A549 treated with CpdA at 1 μM for 4 hours (cell line): ENCODE results near the gene SNRPD2. TPM values are rescaled to one million over a fixed set of nuclear protein-coding genes. Genes with fewer than 3 reads are reported as not detected.

Experiments
- total RNA-seq: library from RNA; stranded (reverse); fragments of 200-300 nt; extraction: Qiagen RNA extraction; gene quantifications from 5 replicates; pipeline ENCODE4 v1.2.3, GENCODE V29; 2022; ENCODE audit warnings: low read depth

SNRPD2 gene
- total RNA-seq, result 757 to 952 TPM (median 803 TPM) in 5 replicates

DNA sequence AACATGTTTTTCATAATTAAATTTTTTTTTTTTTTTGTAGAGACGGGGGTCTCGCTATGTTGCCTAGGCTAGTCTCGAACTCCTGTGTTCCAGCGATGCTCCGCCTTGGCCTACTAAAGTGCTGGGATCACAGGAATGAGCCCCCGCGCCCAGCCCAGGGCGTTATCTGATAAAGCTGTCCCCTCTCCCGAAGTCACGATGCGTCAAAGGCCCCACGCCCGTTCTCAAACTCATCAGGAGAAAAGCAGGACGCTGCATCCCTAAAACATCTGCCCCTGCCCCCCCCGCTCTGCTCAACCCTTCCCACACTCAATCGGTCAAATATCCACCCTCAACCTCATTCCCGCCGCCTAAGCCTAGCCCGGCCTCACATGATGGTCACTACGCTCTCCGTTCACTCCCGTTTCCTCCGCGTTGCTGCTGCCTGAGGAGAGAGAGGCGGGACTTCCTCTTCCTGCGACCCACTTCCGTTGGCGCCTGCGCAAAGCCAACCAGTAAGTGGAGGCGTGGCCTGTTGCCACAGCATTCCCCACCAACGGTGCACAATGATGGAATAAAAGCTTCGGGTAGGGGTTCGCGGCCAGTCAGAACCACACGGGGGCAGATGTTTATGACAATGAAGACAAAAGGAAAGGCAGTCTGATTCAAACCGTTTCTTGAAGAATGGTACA is at the start of gene SNRPD2:
Gene SNRPD2, minus strand, starts transcription at position 438 of the 671 bp plus-strand sequence. Its CDS starts 65 bp downstream, at position 373.

DNA sequence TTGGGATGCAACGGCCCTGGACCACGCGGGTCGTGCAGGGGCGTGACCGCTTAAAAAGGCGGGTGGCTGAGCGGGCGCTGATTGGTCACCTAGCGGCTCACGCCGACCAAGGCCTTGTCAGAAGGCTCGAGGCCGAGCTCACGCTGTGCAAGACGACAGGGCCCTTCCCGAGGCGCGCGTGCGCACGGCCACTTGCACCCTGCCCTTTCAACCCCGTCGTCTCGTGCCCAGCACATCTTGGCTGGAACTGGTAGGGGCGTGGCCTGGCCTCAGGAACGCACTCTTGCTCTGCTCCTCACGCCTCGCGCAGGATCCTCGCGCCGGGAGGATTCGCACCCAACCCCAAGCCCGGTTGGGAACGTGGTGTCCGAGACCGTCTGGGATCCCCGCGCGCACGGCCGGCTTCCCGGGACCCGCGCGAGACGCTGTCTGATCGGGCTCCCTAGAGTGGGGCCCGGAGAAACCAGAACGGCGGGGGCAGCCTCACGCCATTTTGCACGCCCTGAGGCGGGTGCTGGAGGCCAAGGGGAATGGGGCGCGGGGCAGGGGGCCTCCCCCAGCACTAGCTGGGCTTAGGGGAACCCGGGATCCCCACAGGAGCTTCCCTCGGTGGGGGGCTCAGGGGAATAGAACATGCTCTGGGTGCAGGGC is 41.5 kb upstream of the SNRPD2 start, which contains the start of gene MEIOSIN:
Gene MEIOSIN, plus strand, starts transcription at position 280 of the 651 bp plus-strand sequence. CDS start 1,938 bp downstream, outside the sequence.

DNA sequence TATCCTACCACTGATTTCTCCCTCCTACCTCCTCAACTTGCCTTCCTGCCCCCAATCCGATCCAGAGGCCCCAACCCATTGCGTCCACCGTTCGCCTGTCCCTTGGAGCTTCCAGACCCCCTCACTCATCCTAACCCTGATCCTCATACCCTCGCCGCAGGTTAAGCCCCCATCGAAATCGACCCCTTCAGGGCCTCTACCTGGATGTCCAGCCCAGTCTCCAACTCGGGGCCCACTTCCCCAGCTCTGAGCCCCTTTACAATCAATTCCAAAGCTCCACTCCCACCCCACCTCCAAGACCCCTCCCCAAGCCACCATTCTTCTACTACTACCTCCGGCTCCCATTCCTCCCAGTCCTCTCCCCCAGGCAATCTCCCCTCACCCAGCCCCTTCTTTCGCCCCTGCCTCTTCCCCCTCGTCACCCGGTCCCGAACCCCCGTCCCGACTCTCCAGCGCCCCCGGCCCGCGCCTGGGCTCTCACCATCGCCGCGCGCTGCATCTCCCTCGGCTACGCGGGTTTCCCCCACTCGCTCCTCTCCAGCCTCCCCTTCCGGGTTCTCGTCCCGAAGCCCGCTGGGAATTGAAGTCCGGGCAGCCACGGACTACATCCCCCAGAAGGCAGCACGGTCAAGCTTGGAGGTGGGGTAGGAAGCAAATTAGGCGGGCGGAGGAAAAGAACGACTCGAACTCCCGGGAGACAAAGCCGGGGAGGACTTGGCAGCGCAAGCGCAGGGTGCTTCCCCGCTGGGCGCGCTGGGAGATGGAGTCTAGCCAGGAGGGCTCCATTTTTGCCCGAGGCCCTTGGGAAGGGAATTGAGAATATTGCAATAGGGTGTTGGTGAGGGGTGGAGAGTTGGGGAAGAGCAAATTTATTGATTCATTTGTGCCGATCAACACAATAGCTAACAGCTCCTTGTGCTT is 38.9 kb upstream of the SNRPD2 start, which contains the start of gene FBXO46:
Gene FBXO46, minus strand, starts transcription at position 529 of the 921 bp plus-strand sequence. CDS start 17,401 bp downstream, outside the sequence.

DNA sequence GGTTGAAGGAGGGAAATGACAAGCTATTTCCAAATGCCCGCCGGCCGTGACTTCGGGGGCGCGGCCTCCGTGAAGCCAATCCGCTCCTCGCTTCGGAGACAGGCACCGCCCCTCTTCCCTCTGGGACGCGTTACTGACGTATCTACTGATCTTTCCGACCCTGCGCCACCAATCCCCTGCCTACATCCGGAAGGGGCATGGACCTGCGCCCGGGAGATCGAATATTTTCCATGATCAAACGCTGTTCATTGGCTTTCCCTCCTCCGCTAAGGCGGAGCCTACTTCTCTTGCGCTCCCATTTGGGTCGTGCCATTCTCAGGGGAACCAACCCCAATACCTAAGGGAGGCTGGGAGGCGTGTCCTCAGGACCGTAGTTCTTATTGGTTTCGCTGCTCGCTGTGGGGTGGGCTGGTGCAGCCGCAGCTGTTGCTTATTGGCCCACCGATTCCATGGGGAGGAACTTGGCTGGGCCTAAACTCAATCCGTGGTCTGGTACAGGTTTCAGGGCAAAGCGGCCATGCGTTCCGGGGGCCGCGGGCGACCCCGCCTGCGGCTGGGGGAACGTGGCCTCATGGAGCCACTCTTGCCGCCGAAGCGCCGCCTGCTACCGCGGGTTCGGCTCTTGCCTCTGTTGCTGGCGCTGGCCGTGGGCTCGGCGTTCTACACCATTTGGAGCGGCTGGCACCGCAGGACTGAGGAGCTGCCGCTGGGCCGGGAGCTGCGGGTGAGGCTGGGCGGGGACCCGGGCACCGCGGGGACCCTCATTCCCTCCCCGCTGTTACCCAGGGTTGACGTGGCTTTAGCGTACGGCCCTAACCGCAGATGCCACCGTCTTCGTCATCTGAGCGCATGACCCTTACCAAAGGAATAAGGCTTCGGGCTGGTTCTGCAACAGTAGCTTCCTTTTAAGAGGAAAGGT is 693 bp upstream of the SNRPD2 start, which contains the start of gene QPCTL:
Gene QPCTL, plus strand, starts transcription at position 480 of the 919 bp plus-strand sequence. Its CDS starts 38 bp downstream, at position 518.

DNA sequence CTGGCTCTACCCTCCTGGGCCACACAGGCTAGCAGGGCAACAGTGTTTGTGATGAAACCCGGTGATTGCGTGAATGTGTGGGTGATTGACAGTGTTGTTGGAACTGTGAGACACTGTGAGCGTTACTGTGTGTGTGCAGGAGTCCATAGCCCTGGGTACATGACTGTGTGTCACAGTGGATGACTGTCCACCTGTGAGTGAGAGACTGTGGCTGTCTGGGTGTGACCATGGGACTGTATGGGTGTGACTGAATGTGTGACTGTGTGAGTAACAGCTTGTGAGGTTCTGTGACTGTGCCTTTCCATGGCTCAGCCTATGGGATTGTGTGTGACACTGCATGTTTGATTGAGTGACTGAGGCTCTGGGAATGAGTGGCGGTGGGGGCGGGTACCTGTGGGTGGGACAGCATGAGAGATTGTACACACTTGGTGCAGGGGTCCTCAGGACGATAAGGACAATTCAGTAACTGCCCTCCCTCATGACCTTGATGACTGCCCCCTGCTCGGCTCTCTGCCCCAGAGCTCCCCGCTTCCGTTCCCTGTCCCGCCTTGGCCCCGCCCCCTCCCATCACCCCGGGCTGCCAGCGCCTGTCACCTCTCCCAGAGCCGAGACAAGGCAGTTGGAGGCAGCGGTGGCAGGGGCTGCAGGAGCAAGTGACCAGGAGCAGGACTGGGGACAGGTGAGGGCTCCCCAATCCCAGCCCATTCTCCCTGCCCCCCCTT is 24.0 kb downstream of the SNRPD2 start, which contains the start of gene GIPR:
Gene GIPR, plus strand, starts transcription at position 602 of the 722 bp plus-strand sequence. CDS start 1,300 bp downstream, outside the sequence.

DNA sequence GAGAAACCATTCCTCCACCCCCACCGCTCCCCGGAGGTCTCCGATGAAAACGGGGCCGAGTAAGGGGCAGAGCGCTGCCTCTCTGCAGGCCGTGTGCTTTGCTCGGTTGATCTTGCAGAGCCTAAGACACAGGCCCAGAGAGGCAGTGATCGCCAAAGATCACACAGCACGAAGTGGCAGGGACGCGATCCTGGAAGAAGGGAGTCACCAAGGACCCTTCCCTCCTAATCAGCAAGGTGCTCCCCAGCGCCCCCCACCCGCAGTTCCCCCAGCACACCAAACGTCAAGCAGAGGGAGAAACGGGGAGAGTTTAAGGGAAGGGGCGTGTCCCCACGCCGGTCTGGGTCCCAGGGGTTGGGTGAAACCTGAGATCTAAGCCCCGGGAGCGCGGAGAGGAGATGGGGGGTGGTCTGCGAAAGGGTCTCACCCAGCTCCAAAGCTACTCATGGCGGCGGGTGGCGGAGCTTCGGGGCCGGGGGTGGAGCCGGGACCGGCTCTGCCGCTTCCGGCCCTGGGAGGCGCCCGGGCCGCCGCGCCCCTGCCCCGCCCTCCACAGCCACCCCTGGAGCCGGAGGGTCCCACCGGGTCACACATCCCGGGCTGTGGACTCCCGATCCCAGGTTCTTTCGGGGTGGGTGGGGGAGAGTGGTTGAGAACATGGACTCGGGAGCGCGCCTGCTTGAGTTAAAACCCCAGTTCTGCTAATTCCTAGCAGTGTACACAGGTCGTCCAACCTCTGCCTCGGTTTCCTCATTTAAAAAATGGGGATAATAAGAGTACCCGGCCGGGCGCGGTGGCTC is 52.6 kb downstream of the SNRPD2 start, which contains the start of gene EML2:
Gene EML2, minus strand, starts transcription at position 468 of the 800 bp plus-strand sequence. Its CDS starts 21 bp downstream, at position 447.

Other genes with a start within 250 kb of the SNRPD2 start
- 13.4 to 19.5 TPM (median 15.8 TPM) in 5 replicates for gene FOSB, start 224.0 kb downstream of the SNRPD2 start, total RNA-seq
- 8.0 to 12.5 TPM (median 9.8 TPM) in 5 replicates for gene RTN2, start 194.9 kb downstream of the SNRPD2 start, total RNA-seq
- gene PPM1N, start 193.5 kb downstream of the SNRPD2 start, total RNA-seq, result 6.5 to 8.5 TPM (median 7.4 TPM) in 5 replicates
- gene VASP, start 184.5 kb downstream of the SNRPD2 start, total RNA-seq, result 109 to 126 TPM (median 118 TPM) in 5 replicates
- 11.5 to 17.3 TPM (median 17.0 TPM) in 5 replicates for gene OPA3, start 107.2 kb downstream of the SNRPD2 start, total RNA-seq
- gene GPR4, start 89.7 kb downstream of the SNRPD2 start, total RNA-seq, result 0.13 to 0.38 TPM (median 0.22 TPM) in 5 replicates
- gene EML2, start 52.6 kb downstream of the SNRPD2 start, total RNA-seq, result 22.4 to 30.1 TPM (median 25.4 TPM) in 5 replicates
- gene GIPR, start 23.7 kb downstream of the SNRPD2 start, total RNA-seq, result 2.1 to 4.7 TPM (median 2.5 TPM) in 5 replicates
- gene QPCTL, start 713 bp upstream of the SNRPD2 start, total RNA-seq, result 7.9 to 10.8 TPM (median 9.8 TPM) in 5 replicates
- gene FBXO46, start 38.9 kb upstream of the SNRPD2 start, total RNA-seq, result 8.9 to 11.1 TPM (median 10.6 TPM) in 5 replicates
- gene MEIOSIN, start 41.5 kb upstream of the SNRPD2 start, total RNA-seq, result 0.05 to 0.16 TPM (median 0.06 TPM) in 4 of 5 replicates, not detected in the other
- 19.5 to 36.8 TPM (median 31.1 TPM) in 5 replicates for gene SIX5, start 77.3 kb upstream of the SNRPD2 start, total RNA-seq
- gene DMPK, start 90.5 kb upstream of the SNRPD2 start, total RNA-seq, result 36.9 to 58.2 TPM (median 54.8 TPM) in 5 replicates
- 23.6 to 40.1 TPM (median 35.8 TPM) in 5 replicates for gene DMWD, start 100.9 kb upstream of the SNRPD2 start, total RNA-seq
- gene RSPH6A, start 123.4 kb upstream of the SNRPD2 start, total RNA-seq, result 0.03 TPM in 1 of 5 replicates, not detected in the others
- gene SYMPK, start 171.2 kb upstream of the SNRPD2 start, total RNA-seq, result 59.7 to 84.4 TPM (median 77.3 TPM) in 5 replicates
- gene FOXA3, start 172.4 kb upstream of the SNRPD2 start, total RNA-seq, result 0.76 to 1.2 TPM (median 0.94 TPM) in 5 replicates
- 21.0 to 39.5 TPM (median 37.8 TPM) in 5 replicates for gene IRF2BP1, start 194.2 kb upstream of the SNRPD2 start, total RNA-seq
- 6.5 to 12.1 TPM (median 10.7 TPM) in 5 replicates for gene MYPOP, start 210.7 kb upstream of the SNRPD2 start, total RNA-seq
- gene NANOS2, start 222.8 kb upstream of the SNRPD2 start, total RNA-seq, result not detected in 5 replicates